ENCODE data around the gene CYP4F11. TPM values are rescaled to one million over a fixed set of nuclear protein-coding genes. Genes with fewer than 3 reads are reported as not detected.

The CYP4F11 gene
- total RNA-seq, 2 experiments from 2014 or later: not detected

DNA sequence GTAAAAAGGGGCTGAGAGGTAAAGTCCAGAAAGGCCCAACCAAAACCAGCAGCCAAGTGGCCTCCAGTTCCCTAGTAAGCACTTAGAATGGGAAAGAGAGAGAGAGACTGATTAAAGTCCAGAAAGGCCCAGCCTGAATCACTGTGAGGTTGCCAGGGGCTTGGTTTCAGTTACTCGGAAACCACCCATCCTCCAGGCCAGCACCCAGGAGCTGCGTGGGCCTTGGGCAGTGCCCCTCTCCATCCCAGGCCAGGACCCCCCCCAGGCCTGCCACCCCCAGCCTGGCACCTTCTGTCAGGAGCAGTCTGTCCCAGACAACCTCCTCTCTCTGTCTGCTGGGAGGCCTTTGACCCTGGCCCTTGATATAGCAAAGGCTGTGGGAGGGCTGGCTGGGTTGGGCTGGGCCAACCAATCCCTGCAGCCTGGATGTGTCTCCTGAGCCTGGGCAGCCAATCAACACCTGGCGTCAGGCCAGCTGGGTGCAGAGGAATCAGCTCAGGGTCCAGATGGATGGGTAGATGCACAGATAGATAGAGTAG, 36.5 kb downstream of the CYP4F11 start, which contains the start of gene CYP4F2:
CYP4F2 (minus strand) TSS at position 337 of the 539 bp plus-strand sequence. CDS start 463 bp downstream, outside the sequence.
- intact Hi-C loops (cut with DNase I, micrococcal nuclease): no loop called here
- H3K4me1 Mint-ChIP-seq (ENCODE audit: low read depth): peaks cover 10% of the 10 kb centered on the region
- H3K36me3 Mint-ChIP-seq (ENCODE audit: low read depth): no peaks in the 10 kb centered on the region
- H3K27ac Mint-ChIP-seq: no peak within 1 kb of the TSS
- ATAC-seq (ENCODE audit: poor library complexity): no peak
- CTCF ChIA-PET: no interaction called here
- POLR2A ChIA-PET: no interaction called here
- Histone ChIP-seq H3K9me3 (ENCODE audit: control insufficient read depth in 1 of 2, insufficient read depth in 1 of 2, low read length in 2 of 2) (no peaks in the 10 kb centered on the region), H3K4me3 (ENCODE audit: low read length) (no peak within 1 kb of the TSS), H3K27ac (ENCODE audit: low read depth in 1 of 2, low read length in 2 of 2) (no peak within 1 kb of the TSS), H3K4me1 (ENCODE audit: insufficient read depth, low read length) (no peaks in the 10 kb centered on the region), H3K36me3 (ENCODE audit: insufficient read depth, low read length) (no peaks in the 10 kb centered on the region), H3K27me3 (ENCODE audit: control insufficient read depth in 1 of 2, insufficient read depth in 2 of 2, low read length in 2 of 2) (peaks cover 11 to 13% of the 10 kb centered on the region in 2 experiments)
- TF ChIP-seq, protein P1, sequence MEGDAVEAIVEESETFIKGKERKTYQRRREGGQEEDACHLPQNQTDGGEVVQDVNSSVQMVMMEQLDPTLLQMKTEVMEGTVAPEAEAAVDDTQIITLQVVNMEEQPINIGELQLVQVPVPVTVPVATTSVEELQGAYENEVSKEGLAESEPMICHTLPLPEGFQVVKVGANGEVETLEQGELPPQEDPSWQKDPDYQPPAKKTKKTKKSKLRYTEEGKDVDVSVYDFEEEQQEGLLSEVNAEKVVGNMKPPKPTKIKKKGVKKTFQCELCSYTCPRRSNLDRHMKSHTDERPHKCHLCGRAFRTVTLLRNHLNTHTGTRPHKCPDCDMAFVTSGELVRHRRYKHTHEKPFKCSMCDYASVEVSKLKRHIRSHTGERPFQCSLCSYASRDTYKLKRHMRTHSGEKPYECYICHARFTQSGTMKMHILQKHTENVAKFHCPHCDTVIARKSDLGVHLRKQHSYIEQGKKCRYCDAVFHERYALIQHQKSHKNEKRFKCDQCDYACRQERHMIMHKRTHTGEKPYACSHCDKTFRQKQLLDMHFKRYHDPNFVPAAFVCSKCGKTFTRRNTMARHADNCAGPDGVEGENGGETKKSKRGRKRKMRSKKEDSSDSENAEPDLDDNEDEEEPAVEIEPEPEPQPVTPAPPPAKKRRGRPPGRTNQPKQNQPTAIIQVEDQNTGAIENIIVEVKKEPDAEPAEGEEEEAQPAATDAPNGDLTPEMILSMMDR (IDR thresholded peaks at IDR 0.05): no peak
- DNase-seq: no peak
- no peaks in the 10 kb centered on the region for H3K9me3 Mint-ChIP-seq
- peaks cover 55% of the 10 kb centered on the region for H3K27me3 Mint-ChIP-seq
- H3K4me3 Mint-ChIP-seq: no peak within 1 kb of the TSS

GRCh38 chr19:15897026-15897737, 37.1 kb downstream of the CYP4F11 start:
- no peak for ATAC-seq (ENCODE audit: poor library complexity)
- POLR2A ChIA-PET: no interaction called here
- CTCF ChIA-PET: no interaction called here

DNA sequence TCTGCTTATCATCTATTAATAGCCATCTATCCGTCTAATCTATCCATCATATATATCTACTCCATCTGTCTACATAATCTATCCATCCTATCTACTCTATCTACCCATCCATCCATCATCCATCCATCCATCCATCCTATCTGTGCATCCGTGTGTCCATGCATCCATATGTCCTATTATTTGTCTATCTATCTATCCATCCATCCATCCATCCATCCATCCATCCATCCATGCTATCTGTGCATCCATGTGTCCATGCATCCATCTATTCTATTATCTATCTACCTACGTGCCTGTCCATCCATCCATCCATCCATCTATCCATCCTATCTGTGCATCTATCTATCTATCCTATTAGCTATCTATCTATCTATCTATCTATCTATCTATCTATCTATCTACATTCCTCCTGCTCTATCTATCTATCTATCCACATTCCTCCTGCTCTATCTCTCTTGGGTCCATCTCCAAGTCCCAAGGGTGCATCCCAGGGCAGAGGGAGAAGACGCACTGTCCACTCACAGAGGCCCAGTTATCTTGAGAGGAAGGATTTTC, 38.4 kb downstream of the CYP4F11 start:
- H3K4me3 Mint-ChIP-seq: no peak overlapping the region
- no peak overlapping the region for H3K27ac Mint-ChIP-seq
- H3K36me3 Mint-ChIP-seq (ENCODE audit: low read depth): no peaks in the 10 kb centered on the region
- H3K9me3 Mint-ChIP-seq: no peaks in the 10 kb centered on the region
- ATAC-seq (ENCODE audit: poor library complexity) (no peak), DNase-seq (no peak)
- TF ChIP-seq, protein P1 (IDR thresholded peaks at IDR 0.05): no peak
- H3K9me3 ChIP-seq (ENCODE audit: control insufficient read depth in 1 of 2, insufficient read depth in 1 of 2, low read length in 2 of 2): no peaks in the 10 kb centered on the region
- H3K36me3 ChIP-seq (ENCODE audit: insufficient read depth, low read length): no peaks in the 10 kb centered on the region
- POLR2A ChIA-PET: no interaction called here
- peaks cover 11 to 13% of the 10 kb centered on the region in 2 experiments for H3K27me3 ChIP-seq (ENCODE audit: control insufficient read depth in 1 of 2, insufficient read depth in 2 of 2, low read length in 2 of 2)
- H3K4me3 ChIP-seq (ENCODE audit: low read length): no peak overlapping the region
- CTCF ChIA-PET: no interaction called here
- peaks cover 10% of the 10 kb centered on the region for H3K4me1 Mint-ChIP-seq (ENCODE audit: low read depth)
- H3K27me3 Mint-ChIP-seq: peaks cover 45% of the 10 kb centered on the region
- no peaks in the 10 kb centered on the region for H3K4me1 ChIP-seq (ENCODE audit: insufficient read depth, low read length)
- H3K27ac ChIP-seq (ENCODE audit: low read depth in 1 of 2, low read length in 2 of 2): no peak overlapping the region
- intact Hi-C loops (cut with DNase I, micrococcal nuclease): no loop called here

More at GRCh38 chr19:15897026-15897737, 37.1 kb downstream of the CYP4F11 start:
- DNase-seq: no peak
- Mint-ChIP-seq H3K27me3 (peaks cover 55% of the 10 kb centered on the region), H3K4me1 (ENCODE audit: low read depth) (peaks cover 10% of the 10 kb centered on the region), H3K4me3 (no peak overlapping the region), H3K9me3 (no peaks in the 10 kb centered on the region), H3K27ac (no peak overlapping the region), H3K36me3 (ENCODE audit: low read depth) (no peaks in the 10 kb centered on the region)
- Histone ChIP-seq H3K36me3 (ENCODE audit: insufficient read depth, low read length) (no peaks in the 10 kb centered on the region), H3K27ac (ENCODE audit: low read depth in 1 of 2, low read length in 2 of 2) (no peak overlapping the region), H3K9me3 (ENCODE audit: control insufficient read depth in 1 of 2, insufficient read depth in 1 of 2, low read length in 2 of 2) (no peaks in the 10 kb centered on the region), H3K4me3 (ENCODE audit: low read length) (no peak overlapping the region), H3K4me1 (ENCODE audit: insufficient read depth, low read length) (no peaks in the 10 kb centered on the region), H3K27me3 (ENCODE audit: control insufficient read depth in 1 of 2, insufficient read depth in 2 of 2, low read length in 2 of 2) (peaks cover 11 to 13% of the 10 kb centered on the region in 2 experiments)
- intact Hi-C loops (cut with DNase I, micrococcal nuclease): no loop called here
- TF ChIP-seq, protein P1 (IDR thresholded peaks at IDR 0.05): no peak
